Measurements from ENCODE around the gene IER3. TPM values are rescaled to one million over a fixed set of nuclear protein-coding genes. Genes with fewer than 3 reads are reported as not detected.

Gene IER3
- total and polyA plus RNA-seq, 4 donors = 1.3 to 8.1 (median 6.7) TPM

- Histone ChIP-seq H3K27ac (ENCODE audit: low read depth in 1 of 2, low read length in 2 of 2) (peak overlapping the region; percentile 90 to 96), H3K4me1 (ENCODE audit: control insufficient read depth in 4 of 4, insufficient read depth in 4 of 4, low read length in 3 of 4) (peaks cover 1 to 40% (median 32%) of the 10 kb centered on the region in 4 donors), H3K36me3 (ENCODE audit: control insufficient read depth in 4 of 4, insufficient read depth in 3 of 4, low read depth in 1 of 4, low read length in 3 of 4) (peaks cover 8 to 32% (median 26%) of the 10 kb centered on the region in 4 donors), H3K27me3 (ENCODE audit: control insufficient read depth in 4 of 4, insufficient read depth in 4 of 4, low read length in 3 of 4) (no peaks in the 10 kb centered on the region), H3K9me3 (ENCODE audit: control insufficient read depth in 4 of 4, low read length in 3 of 4) (no peaks in the 10 kb centered on the region), H3K4me3 (ENCODE audit: low read depth in 1 of 3, low read length in 3 of 3) (peak overlapping the region; percentile 79 to 94 (median 93)), H3K9ac (ENCODE audit: low read depth in 1 of 2, low read length in 2 of 2) (peak overlapping the region; percentile 95 to 99)
- peak; percentile 88 for DNase-seq (ENCODE audit: low spot score)
- 3% methylated on average over 71 of the region's 71 CpGs for WGBS
- no peak for TF ChIP-seq JUND (IDR thresholded peaks at IDR 0.05)
- TF ChIP-seq CTCF (IDR thresholded peaks at IDR 0.05; ENCODE audit: low read depth, low read length, missing input control) = peak; percentile 50
Measured at GRCh38 chr6:30721198-30722024, 22.9 kb downstream of the IER3 start.

- DNase-seq (ENCODE audit: low spot score) = peak; percentile 71
- peaks cover 6 to 30% (median 23%) of the 10 kb centered on the region in 4 donors for H3K36me3 ChIP-seq (ENCODE audit: control insufficient read depth in 4 of 4, insufficient read depth in 3 of 4, low read depth in 1 of 4, low read length in 3 of 4)
- peak overlapping the region; percentile 79 to 94 (median 93) for H3K4me3 ChIP-seq (ENCODE audit: low read depth in 1 of 3, low read length in 3 of 3)
- no peaks in the 10 kb centered on the region for H3K27me3 ChIP-seq (ENCODE audit: control insufficient read depth in 4 of 4, insufficient read depth in 4 of 4, low read length in 3 of 4)
- H3K9me3 ChIP-seq (ENCODE audit: control insufficient read depth in 4 of 4, low read length in 3 of 4) = no peaks in the 10 kb centered on the region
- TF ChIP-seq REST (IDR thresholded peaks at IDR 0.05) = no peak
- TF ChIP-seq TAF1 (conservative IDR thresholded peaks at IDR 0.05) = no peak
- peak in 1 of 2 donors; percentile 20 for TF ChIP-seq RXRA (IDR thresholded peaks at IDR 0.05)
- TF ChIP-seq NR2F2 (IDR thresholded peaks at IDR 0.05) = peak; percentile 17
- WGBS = under 1% methylated on average over 29 of the region's 29 CpGs
- H3K9ac ChIP-seq (ENCODE audit: low read depth in 1 of 2, low read length in 2 of 2) = peak overlapping the region; percentile 95 to 99
- peak overlapping the region; percentile 90 to 96 for H3K27ac ChIP-seq (ENCODE audit: low read depth in 1 of 2, low read length in 2 of 2)
- H3K4me1 ChIP-seq (ENCODE audit: control insufficient read depth in 4 of 4, insufficient read depth in 4 of 4, low read length in 3 of 4) = peaks cover 4 to 42% (median 34%) of the 10 kb centered on the region in 4 donors
Measured at GRCh38 chr6:30720738-30721197, 23.6 kb downstream of the IER3 start.

GRCh38 chr6:30719791-30720737 is 24.3 kb downstream of the IER3 start, which contains the start of gene TUBB:
TSS of gene TUBB (plus strand) at chr6:30720352. CDS start at chr6:30720507, 155 bp downstream.
- H3K36me3 ChIP-seq (ENCODE audit: control insufficient read depth in 4 of 4, insufficient read depth in 3 of 4, low read depth in 1 of 4, low read length in 3 of 4) = peaks cover 6 to 24% (median 19%) of the 10 kb centered on the region in 4 donors
- peak; percentile 93 for DNase-seq (ENCODE audit: low spot score)
- peak within 1 kb of the TSS; percentile 79 to 94 (median 93) for H3K4me3 ChIP-seq (ENCODE audit: low read depth in 1 of 3, low read length in 3 of 3)
- under 1% methylated on average over 38 of the region's 38 CpGs for WGBS
- no peaks in the 10 kb centered on the region for H3K27me3 ChIP-seq (ENCODE audit: control insufficient read depth in 4 of 4, insufficient read depth in 4 of 4, low read length in 3 of 4)
- peak within 1 kb of the TSS; percentile 95 to 99 for H3K9ac ChIP-seq (ENCODE audit: low read depth in 1 of 2, low read length in 2 of 2)
- peak within 1 kb of the TSS; percentile 90 to 96 for H3K27ac ChIP-seq (ENCODE audit: low read depth in 1 of 2, low read length in 2 of 2)
- no peaks in the 10 kb centered on the region for H3K9me3 ChIP-seq (ENCODE audit: control insufficient read depth in 4 of 4, low read length in 3 of 4)
- H3K4me1 ChIP-seq (ENCODE audit: control insufficient read depth in 4 of 4, insufficient read depth in 4 of 4, low read length in 3 of 4) = peaks cover 4 to 42% (median 34%) of the 10 kb centered on the region in 4 donors
- TF ChIP-seq ZBTB33 (IDR thresholded peaks at IDR 0.05) (no peak), FOXA2 (IDR thresholded peaks at IDR 0.05) (no peak), FOXA1 (IDR thresholded peaks at IDR 0.05) (no peak), MAX (IDR thresholded peaks at IDR 0.05) (peak; percentile 48), JUND (IDR thresholded peaks at IDR 0.05) (no peak), HNF4A (conservative IDR thresholded peaks at IDR 0.05) (peak in 1 of 2 donors; percentile 10), RAD21 (IDR thresholded peaks at IDR 0.05) (peak; percentile 4 to 40), ATF3 (IDR thresholded peaks at IDR 0.05) (no peak), GABPA (IDR thresholded peaks at IDR 0.05 in 1 of 2, conservative IDR thresholded peaks at IDR 0.05 in 1 of 2) (peak in 1 of 2 donors; percentile 22), TAF1 (conservative IDR thresholded peaks at IDR 0.05) (peak; percentile 98), EGR1 (IDR thresholded peaks at IDR 0.05; ENCODE audit: low read depth in 2 of 2) (no peak), SP1 (IDR thresholded peaks at IDR 0.05) (peak; percentile 68)

All from liver (tissue), 9 donors.